ENCODE measurements around the gene IP6K2. TPM values are rescaled to one million over a fixed set of nuclear protein-coding genes. Genes with fewer than 3 reads are reported as not detected.

IP6K2 gene
- total RNA-seq, 1 donor from 2014 or later, result 58.2 TPM

GRCh38 chr3:48663489-48664312 lies 53.3 kb downstream of the IP6K2 start:
- DNase-seq, result peak; percentile 98

- DNase-seq, result peak; percentile 91
Observed at GRCh38 chr3:48662753-48663488, 54.1 kb downstream of the IP6K2 start, which contains the start of gene CELSR3. TSS of gene CELSR3 (minus strand) at chr3:48662886. CDS start at chr3:48662634, 252 bp downstream.

DNA sequence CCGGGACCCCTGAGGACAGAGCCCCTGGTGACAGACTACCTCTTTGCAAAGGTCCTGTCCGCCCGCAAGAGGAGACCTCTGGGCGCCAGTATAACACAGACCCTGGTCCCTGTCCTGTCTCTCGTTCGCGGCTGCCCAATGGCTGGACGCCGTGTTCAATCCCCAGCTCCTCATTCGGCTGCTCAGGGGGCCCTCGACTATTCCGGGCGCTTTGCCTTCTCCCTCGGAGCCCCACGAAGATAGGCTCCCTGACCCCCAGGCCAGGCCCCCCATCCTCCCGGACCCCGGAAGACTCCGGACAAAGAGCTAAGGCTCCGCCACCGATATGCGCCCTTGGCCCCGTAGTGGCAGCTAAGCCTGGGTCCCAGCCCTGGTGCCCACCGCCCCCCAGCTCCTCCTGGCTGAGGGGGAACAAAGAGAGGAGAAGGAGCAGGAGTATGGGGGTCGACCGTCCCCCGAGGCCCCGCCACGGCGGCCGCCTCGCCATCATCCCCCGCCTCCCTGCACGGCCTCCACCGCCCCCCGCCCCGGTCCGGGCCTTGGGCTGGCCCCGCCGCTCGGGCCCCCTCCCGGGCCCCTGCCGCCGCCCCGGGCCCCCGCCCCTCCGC lies 54.8 kb downstream of the IP6K2 start:
- no peak for DNase-seq

DNA sequence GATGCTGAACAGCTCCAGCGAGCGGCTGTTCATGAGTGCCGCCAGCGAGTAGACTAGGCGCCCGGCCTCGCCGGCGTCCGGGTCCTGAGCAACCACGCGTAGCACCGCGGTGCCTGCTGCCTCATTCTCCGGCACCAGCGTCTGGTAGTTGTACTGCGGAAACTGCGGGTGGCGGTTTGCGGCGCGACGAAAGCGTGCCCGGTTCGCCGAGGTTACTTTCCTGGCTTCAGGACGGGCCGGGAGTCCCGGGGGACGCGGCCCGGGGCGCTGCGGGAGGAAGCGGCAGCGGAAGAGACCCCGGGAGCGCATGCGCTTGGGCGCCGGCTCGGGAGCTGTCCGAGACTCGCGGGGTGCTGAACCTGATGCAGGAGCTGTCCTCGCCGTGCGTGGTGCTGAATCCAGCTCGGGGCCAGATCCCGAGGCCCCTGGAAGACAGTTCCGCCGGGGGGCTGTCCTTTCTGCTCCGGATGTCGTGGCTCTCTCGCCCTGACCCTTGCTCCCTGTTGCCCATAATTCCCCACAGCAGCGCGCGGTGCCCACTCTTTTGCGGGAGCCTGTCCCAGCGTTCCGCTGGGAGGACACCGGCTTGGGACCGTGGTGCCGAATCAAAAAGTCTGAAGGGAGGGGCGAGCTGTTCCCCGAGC lies 55.4 kb downstream of the IP6K2 start:
- DNase-seq, result peak; percentile 68

DNA sequence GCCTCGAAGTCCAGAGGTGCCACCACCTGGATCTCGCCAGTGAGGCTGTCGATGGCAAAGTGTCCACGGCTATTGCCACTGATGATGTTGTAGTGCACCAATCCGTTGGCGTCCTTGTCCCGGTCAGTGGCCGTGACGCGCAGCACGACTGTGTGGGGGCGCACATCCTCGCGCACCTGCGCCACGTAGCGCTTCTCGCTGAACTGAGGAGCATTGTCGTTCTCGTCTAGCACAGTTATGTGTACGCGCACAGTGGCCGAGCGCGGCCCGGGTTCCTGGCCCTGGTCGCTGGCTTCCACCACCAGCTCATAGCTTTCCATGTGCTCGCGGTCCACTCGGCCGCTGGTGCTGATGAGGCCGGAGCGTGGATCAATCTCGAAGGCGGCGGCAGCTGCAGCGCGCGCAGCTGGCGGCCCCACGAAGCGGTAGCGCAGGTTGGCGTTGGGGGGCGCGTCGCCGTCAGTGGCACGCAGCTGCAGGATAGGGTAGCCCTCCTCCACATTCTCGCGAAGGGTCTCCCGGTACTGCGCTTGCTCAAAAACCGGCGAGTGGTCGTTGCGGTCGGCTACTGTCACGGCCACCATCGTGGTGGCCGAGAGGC lies 56.1 kb downstream of the IP6K2 start:
- no peak for DNase-seq

- DNase-seq, result peak; percentile 32
Observed at GRCh38 chr3:48656841-48657281, 60.2 kb downstream of the IP6K2 start.

DNA sequence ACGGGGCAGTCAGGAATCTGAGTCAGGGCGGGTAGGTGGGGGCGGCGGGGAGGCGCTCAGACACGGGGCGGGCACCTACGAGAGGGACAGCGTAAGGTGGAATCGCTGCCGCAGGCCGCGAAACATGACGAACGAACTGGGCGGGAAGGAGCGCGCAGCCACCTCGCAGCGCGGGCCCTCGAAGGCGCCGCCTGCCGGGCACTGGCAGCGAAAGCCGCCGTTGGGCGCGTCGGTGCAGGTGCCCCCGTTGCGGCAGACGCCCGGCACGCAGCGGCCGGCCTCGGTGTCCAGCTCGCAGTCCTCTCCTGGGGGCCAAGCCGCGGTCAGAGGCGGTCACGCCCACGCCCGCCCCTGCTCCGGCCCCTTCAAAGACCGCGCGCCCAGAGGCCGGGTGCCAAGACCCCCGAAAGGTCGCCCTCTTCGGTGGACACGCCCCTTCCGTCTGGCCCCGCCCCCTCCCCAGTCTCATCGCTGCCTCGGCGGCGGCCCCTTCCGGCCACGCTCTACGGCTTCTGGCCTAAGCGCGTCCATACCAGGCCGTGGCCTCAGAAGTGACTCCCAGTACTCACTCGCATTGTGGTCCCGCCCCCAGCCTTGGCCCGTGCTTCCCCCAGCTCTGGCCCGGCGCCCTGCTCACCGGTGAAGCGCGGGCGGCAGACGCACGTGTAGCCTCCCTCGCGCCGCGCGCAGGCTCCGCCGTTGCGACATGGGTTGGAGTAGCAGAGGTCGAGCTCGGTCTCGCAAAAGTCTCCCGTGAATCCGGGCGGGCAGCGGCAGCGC lies 60.8 kb downstream of the IP6K2 start:
- DNase-seq, result peak; percentile 85

DNA sequence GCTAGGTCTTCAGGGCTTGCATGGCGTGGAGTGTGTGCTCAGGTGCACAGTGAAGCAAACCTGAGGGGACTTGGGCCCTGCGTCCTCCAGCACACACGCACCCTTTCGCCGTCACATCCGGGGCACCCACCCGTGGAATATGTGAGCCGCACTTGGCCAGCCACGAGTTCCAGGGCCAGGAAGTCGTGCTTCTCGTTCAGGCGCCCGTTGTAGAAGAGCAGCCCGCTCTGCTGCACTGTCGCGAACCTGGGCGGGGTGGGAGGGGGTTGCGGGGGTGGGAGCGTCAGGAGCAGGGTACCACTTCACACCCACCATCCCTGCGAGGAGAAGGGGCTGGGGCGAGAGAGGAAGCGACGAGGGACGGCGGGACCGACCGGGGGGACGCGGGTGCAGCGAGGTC lies 61.4 kb downstream of the IP6K2 start:
- DNase-seq, result no peak

DNA sequence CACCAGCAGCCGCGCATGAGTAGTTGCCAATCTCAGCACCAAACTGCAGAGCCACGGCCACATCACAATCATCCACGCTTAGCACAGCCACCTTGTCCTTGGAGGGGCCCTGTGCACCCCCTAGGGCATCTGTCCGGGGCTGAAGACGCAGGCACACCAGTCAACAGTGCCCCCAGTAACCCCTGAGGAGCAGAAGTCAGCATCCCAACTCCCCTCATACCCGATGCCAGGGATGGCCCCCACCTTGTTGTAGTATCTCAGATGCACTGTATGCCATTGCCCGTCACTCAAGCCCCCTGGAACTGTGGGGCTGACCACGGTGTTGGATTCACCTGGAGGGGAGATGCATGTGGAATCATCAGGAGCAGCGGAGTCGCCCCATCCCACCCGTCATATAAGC lies 62.0 kb downstream of the IP6K2 start:
- no peak for DNase-seq

- no peak for DNase-seq
Observed at GRCh38 chr3:48652923-48653715, 63.9 kb downstream of the IP6K2 start.

- DNase-seq, result no peak
Observed at GRCh38 chr3:48651771-48652170, 65.2 kb downstream of the IP6K2 start.

GRCh38 chr3:48650723-48651122 lies 66.3 kb downstream of the IP6K2 start:
- DNase-seq, result no peak

DNA sequence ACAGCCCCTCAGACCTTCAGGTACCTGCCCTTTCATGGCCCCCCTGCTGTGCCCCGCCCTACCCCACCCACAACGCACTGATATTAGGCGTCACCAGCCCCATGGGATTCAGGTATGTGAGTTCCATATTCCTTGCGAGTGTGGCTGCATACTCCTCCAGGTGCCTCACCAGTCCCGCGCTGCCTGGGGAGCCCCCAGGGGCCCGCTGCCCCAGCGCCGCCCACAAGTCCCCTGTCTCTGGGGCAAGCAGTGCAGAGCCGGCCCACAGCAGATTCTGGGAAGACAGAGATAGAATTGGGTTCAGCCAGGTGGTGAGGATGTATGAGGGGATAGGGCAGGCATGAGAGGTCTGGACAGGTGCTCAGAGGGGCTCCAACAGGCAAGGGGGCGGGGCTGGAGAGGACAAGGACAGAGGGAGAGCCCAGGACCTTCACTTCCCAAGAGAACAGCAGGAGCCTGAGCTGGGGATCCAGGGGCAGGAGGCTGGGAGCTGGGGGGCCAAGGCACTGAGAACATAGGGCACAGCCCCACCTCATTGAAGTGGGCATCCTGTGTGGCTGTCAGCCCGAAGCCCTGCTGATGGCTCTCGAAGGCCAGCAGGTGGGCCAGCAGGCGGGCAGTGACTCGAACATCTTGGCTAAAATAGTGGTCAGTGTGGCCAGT lies 68.7 kb downstream of the IP6K2 start:
- DNase-seq, result no peak

DNA sequence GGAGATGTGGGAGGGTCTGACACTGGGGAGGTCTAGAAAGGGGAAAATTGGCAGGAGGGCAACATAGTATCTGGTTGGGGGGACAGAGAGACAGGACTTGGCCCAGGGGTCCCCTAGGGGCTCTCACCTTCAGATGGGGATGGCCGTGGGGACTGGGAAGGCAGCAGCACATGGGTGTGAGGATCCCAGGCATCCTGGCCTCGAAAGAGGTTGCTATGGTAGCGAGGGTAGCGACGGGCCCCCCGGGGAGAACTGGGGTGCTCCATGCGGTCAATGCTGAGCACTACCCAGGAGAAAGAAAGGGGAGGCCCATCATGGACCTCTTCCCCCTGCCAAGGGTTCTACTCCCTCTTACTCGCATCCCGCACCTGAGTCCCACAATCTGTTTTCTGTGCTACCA lies 69.3 kb downstream of the IP6K2 start:
- DNase-seq, result no peak

GRCh38 chr3:48644898-48645760 lies 71.9 kb downstream of the IP6K2 start:
- DNase-seq, result no peak

DNA sequence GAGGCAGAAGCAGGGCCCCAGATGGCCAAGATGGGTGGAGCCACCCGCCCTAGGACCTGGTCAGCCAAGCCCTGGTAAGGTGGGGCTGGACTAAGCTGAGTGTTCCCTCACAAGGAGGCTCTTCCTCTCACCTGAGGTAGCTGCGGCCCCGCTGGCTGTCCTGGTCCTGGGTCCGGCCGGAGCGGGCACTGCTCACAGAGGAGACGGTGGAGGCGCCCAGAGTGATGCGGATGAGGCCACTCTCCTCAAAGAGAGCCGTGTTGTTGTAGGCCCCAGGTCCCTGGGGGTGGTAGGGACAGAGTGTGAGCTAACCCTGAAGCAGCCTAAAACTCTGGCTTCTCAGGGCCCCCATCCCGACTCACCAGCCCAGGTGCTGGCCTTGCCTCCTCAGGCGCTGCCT lies 74.4 kb downstream of the IP6K2 start:
- no peak for DNase-seq

GRCh38 chr3:48641396-48641795 lies 75.6 kb downstream of the IP6K2 start:
- DNase-seq, result no peak

- no peak for DNase-seq
Observed at GRCh38 chr3:48639944-48640606, 76.9 kb downstream of the IP6K2 start.

All from dermis blood vessel endothelial cell (primary cell).